ENCODE results near the gene CXCL11. TPM values are rescaled to one million over a fixed set of nuclear protein-coding genes. Genes with fewer than 3 reads are reported as not detected.
"Not testable (repeated sequence)": the region's sequence is repeated elsewhere in the genome, so short reads cannot be mapped to it uniquely, and the experiment has no call there.

Gene CXCL11
- total RNA-seq, 1 donor from 2014 or later, result not detected

DNA sequence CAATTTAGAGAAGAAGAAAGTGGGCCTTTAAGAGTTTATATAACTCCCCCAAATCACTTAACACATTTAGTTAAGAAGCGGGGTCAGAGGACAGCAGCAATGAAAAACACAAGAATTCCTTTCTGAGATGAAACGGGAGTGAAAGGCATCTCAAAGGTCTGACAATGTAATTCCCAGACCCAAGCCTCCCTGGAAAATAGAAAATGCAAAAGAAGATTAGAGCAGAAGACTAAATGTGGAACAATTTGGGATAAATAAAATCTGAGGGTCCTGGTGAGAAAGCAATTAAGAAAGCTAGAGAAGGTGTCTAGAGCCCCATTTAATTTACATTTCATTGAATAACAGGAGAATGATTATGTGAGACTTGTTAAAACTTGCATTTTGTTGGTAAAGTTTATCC lies 19.6 kb upstream of the CXCL11 start:
- H3K27ac Mint-ChIP-seq (ENCODE audit: unreplicated experiment), result no peak overlapping the region
- DNase-seq, result no peak
- H3K27me3 Mint-ChIP-seq (ENCODE audit: unreplicated experiment), result no peaks in the 10 kb centered on the region
- H3K9me3 Mint-ChIP-seq (ENCODE audit: unreplicated experiment), result no peaks in the 10 kb centered on the region
- TF ChIP-seq, protein P1, sequence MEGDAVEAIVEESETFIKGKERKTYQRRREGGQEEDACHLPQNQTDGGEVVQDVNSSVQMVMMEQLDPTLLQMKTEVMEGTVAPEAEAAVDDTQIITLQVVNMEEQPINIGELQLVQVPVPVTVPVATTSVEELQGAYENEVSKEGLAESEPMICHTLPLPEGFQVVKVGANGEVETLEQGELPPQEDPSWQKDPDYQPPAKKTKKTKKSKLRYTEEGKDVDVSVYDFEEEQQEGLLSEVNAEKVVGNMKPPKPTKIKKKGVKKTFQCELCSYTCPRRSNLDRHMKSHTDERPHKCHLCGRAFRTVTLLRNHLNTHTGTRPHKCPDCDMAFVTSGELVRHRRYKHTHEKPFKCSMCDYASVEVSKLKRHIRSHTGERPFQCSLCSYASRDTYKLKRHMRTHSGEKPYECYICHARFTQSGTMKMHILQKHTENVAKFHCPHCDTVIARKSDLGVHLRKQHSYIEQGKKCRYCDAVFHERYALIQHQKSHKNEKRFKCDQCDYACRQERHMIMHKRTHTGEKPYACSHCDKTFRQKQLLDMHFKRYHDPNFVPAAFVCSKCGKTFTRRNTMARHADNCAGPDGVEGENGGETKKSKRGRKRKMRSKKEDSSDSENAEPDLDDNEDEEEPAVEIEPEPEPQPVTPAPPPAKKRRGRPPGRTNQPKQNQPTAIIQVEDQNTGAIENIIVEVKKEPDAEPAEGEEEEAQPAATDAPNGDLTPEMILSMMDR (IDR thresholded peaks at IDR 0.05; ENCODE audit: partially characterized antibody, unreplicated experiment), result no peak
- no peak overlapping the region for H3K4me3 Mint-ChIP-seq (ENCODE audit: unreplicated experiment)
- H3K4me1 Mint-ChIP-seq (ENCODE audit: low read depth, unreplicated experiment), result peaks cover 4% of the 10 kb centered on the region
- no peaks in the 10 kb centered on the region for H3K36me3 Mint-ChIP-seq (ENCODE audit: unreplicated experiment)

DNA sequence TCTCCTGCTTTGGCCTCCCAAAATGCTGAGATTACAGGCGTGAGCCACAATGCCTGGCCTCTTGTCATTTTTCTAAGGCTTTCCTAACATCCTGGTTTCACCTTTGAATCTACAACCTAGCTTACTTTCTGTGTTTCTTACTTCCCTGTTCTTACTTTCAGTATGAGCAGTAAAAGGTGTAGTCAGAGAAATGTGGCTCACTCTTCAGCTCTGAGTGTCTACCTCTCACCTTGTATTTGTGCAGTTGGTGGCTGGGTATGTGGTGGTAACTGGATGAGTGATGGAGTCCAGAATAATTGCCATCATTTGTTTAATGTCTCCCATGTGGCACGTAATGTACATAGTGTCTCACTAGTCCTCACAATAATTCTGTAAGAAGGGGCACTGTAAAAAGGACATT lies 19.1 kb upstream of the CXCL11 start:
- TF ChIP-seq, protein P1 (IDR thresholded peaks at IDR 0.05; ENCODE audit: partially characterized antibody, unreplicated experiment), result no peak
- no peak overlapping the region for H3K4me3 Mint-ChIP-seq (ENCODE audit: unreplicated experiment)
- H3K36me3 Mint-ChIP-seq (ENCODE audit: unreplicated experiment), result no peaks in the 10 kb centered on the region
- DNase-seq, result no peak
- H3K27ac Mint-ChIP-seq (ENCODE audit: unreplicated experiment), result no peak overlapping the region
- H3K9me3 Mint-ChIP-seq (ENCODE audit: unreplicated experiment), result no peaks in the 10 kb centered on the region
- peaks cover 4% of the 10 kb centered on the region for H3K4me1 Mint-ChIP-seq (ENCODE audit: low read depth, unreplicated experiment)
- no peaks in the 10 kb centered on the region for H3K27me3 Mint-ChIP-seq (ENCODE audit: unreplicated experiment)

DNA sequence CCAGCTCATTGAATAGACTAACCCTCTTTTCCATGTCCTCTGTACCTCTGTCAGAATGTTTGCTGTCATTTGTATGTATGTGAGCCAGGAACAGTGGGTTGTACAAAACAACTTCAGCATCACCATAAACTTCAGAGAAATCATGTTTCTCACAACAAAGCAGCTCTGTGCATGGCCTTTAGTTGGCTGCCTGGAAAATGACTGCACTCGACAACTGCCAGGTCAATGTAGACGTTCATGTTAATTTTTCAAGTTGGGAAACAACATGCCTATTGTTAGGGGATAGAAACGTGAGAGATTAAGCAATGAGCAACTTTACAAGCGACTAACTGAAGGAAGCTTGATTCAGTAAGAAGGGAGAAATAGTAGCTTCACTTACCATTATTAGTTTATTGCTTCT lies 17.9 kb upstream of the CXCL11 start:
- Mint-ChIP-seq H3K9me3 (ENCODE audit: unreplicated experiment) (no peaks in the 10 kb centered on the region), H3K36me3 (ENCODE audit: unreplicated experiment) (no peaks in the 10 kb centered on the region), H3K4me1 (ENCODE audit: low read depth, unreplicated experiment) (peaks cover 4% of the 10 kb centered on the region), H3K4me3 (ENCODE audit: unreplicated experiment) (no peak overlapping the region), H3K27ac (ENCODE audit: unreplicated experiment) (no peak overlapping the region), H3K27me3 (ENCODE audit: unreplicated experiment) (peaks cover 2% of the 10 kb centered on the region)
- TF ChIP-seq, protein P1 (IDR thresholded peaks at IDR 0.05; ENCODE audit: partially characterized antibody, unreplicated experiment), result no peak
- DNase-seq, result no peak

DNA sequence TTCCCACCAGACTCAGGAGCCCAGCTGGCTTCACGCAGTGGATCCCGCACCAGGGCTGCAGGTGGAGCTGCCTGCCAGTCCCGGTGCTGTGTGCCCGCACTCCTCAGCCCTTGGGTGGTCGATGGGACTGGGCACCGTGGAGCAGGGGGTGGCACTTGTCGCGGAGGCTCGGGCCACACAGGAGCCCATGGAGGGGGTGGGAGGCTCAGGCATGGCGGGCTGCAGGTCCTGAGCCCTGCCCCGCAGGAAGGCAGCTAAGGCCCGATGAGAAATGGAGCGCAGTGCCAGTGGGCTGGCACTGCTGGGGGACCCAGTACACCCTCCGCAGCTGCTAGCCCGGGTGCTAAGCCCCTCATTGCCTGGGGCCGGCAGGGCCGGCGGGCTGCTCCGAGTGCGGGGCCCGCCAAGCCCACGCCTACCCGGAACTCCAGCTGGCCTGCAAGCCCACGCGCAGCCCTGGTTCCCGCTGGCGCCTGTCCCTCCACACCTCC lies 14.7 kb upstream of the CXCL11 start:
- H3K4me3 Mint-ChIP-seq (ENCODE audit: unreplicated experiment); H3K9me3 Mint-ChIP-seq (ENCODE audit: unreplicated experiment); H3K4me1 Mint-ChIP-seq (ENCODE audit: low read depth, unreplicated experiment); DNase-seq; H3K27me3 Mint-ChIP-seq (ENCODE audit: unreplicated experiment); H3K27ac Mint-ChIP-seq (ENCODE audit: unreplicated experiment); H3K36me3 Mint-ChIP-seq (ENCODE audit: unreplicated experiment): not testable (repeated sequence)

DNA sequence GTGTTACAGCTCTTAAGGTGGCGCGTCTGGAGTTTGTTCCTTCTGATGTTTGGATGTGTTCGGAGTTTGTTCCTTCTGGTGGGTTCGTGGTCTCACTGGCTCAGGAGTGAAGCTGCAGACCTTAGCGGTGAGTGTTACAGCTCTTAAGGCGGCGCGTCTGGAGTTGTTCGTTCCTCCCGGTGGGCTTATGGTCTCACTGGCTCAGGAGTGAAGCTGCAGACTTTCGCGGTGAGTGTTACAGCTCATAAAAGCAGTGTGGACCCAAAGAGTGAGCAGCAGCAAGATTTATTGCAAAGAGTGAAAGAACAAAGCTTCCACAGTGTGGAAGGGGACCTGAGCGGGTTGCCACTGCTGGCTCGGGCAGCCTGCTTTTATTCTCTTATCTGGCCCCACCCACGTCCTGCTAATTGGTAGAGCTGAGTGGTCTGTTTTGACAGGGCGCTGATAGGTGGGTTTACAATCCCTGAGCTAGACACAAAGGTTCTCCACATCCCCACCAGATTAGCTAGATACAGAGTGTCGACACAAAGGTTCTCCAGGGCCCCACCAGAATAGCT lies 14.1 kb upstream of the CXCL11 start:
- H3K27me3 Mint-ChIP-seq (ENCODE audit: unreplicated experiment); DNase-seq; H3K9me3 Mint-ChIP-seq (ENCODE audit: unreplicated experiment); H3K27ac Mint-ChIP-seq (ENCODE audit: unreplicated experiment); H3K4me3 Mint-ChIP-seq (ENCODE audit: unreplicated experiment); H3K4me1 Mint-ChIP-seq (ENCODE audit: low read depth, unreplicated experiment); H3K36me3 Mint-ChIP-seq (ENCODE audit: unreplicated experiment): not testable (repeated sequence)

DNA sequence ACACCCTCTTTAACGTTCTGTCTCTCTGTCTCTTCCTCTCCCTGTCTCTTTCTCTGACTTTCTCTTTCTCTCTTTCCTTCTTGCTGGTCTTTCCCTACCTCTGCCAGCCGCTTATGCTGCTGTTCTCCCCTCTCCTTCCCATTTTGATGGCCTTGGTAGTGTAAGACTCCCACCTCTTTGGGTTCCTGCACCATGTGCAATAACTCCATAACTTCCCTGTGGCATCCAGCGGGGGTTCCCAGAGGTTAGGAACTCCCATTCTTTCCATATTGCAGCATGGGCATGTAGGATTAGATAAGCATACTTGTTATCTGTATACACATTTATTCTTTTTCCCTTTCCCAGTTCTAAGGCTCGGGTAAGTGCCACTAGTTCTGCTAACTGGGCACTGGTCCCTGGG lies 8.8 kb upstream of the CXCL11 start:
- not testable (repeated sequence) for DNase-seq; H3K9me3 Mint-ChIP-seq (ENCODE audit: unreplicated experiment); H3K4me1 Mint-ChIP-seq (ENCODE audit: low read depth, unreplicated experiment); H3K4me3 Mint-ChIP-seq (ENCODE audit: unreplicated experiment); H3K36me3 Mint-ChIP-seq (ENCODE audit: unreplicated experiment); H3K27ac Mint-ChIP-seq (ENCODE audit: unreplicated experiment); H3K27me3 Mint-ChIP-seq (ENCODE audit: unreplicated experiment)

DNA sequence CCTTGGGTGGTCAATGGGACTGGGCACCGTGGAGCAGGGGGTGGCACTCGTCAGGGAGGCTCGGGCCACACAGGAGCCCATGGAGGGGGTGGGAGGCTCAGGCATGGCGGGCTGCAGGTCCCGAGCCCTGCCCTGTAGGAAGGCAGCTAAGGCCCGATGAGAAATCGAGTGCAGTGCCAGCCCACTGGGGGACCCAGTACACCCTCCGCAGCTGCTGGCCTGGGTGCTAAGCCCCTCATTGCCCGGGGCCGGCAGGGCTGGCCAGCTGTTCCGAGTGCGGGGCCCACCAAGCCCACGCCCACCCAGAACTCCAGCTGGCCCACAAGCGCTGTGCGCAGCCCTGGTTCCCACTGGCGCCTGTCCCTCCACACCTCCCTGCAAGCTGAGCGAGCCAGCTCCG lies 7.4 kb upstream of the CXCL11 start:
- H3K4me1 Mint-ChIP-seq (ENCODE audit: low read depth, unreplicated experiment); H3K27me3 Mint-ChIP-seq (ENCODE audit: unreplicated experiment); H3K9me3 Mint-ChIP-seq (ENCODE audit: unreplicated experiment); H3K27ac Mint-ChIP-seq (ENCODE audit: unreplicated experiment); H3K36me3 Mint-ChIP-seq (ENCODE audit: unreplicated experiment); H3K4me3 Mint-ChIP-seq (ENCODE audit: unreplicated experiment); DNase-seq: not testable (repeated sequence)

DNA sequence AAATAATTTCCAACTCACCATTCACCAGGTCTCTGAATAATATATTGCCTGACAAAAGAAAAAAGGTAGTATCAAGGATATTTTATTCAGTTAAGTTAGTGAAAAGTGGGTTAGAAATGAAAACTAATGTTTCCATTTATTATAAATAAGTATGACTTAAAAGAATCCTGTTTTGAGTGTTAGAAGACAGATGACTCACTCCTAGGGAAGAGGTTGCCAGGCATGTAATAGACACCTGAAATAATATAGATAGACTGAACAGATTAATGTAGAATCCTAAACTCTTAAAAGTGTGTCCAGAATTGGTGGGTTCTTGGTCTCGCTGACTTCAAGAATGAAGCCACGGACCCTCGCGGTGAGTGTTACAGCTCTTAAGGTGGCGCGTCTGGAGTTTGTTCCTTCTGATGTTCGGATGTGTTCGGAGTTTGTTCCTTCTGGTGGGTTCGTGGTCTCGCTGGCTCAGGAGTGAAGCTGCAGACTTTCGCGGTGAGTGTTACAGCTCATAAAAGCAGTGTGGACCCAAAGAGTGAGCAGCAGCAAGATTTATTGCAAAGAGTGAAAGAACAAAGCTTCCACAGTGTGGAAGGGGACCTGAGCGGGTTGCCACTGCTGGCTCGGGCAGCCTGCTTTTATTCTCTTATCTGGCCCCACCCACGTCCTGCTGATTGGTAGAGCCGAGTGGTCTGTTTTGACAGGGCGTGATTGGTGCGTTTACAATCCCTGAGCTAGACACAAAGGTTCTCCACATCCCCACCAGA lies 6.5 kb upstream of the CXCL11 start:
- H3K27me3 Mint-ChIP-seq (ENCODE audit: unreplicated experiment); H3K9me3 Mint-ChIP-seq (ENCODE audit: unreplicated experiment); H3K4me3 Mint-ChIP-seq (ENCODE audit: unreplicated experiment); H3K27ac Mint-ChIP-seq (ENCODE audit: unreplicated experiment); H3K4me1 Mint-ChIP-seq (ENCODE audit: low read depth, unreplicated experiment); DNase-seq; H3K36me3 Mint-ChIP-seq (ENCODE audit: unreplicated experiment): not testable (repeated sequence)

Data from glutamatergic neuron (in vitro differentiated cells).